Glutamatergic neuron (in vitro differentiated cells): Measurements from ENCODE around the gene GRK7. TPM values are rescaled to one million over a fixed set of nuclear protein-coding genes. Genes with fewer than 3 reads are reported as not detected.

ENCODE experiments used
- DNase-seq: peaks from one replicate; pipeline ENCODE4 v3.0.0; 2022
- H3K27ac Mint-ChIP-seq: one replicate; pipeline ENCODE4 v1.8.0; 2020; ENCODE audit warnings: mild to moderate bottlenecking, mixed read lengths, inconsistent platforms; ENCODE audit not compliant: unreplicated experiment
- H3K27me3 Mint-ChIP-seq: one replicate; pipeline ENCODE4 v1.8.0; 2020; ENCODE audit warnings: mild to moderate bottlenecking, moderate library complexity, mixed read lengths, inconsistent platforms; ENCODE audit not compliant: unreplicated experiment
- H3K36me3 Mint-ChIP-seq: one replicate; pipeline ENCODE4 v1.8.0; 2020; ENCODE audit warnings: mild to moderate bottlenecking, mixed read lengths, inconsistent platforms; ENCODE audit not compliant: unreplicated experiment
- H3K4me1 Mint-ChIP-seq: one replicate; pipeline ENCODE4 v1.8.0; 2020; ENCODE audit warnings: mild to moderate bottlenecking, low read depth, mixed read lengths, inconsistent platforms; ENCODE audit not compliant: unreplicated experiment
- H3K4me3 Mint-ChIP-seq: one replicate; pipeline ENCODE4 v1.8.0; 2020; ENCODE audit warnings: mild to moderate bottlenecking, mixed read lengths, inconsistent platforms; ENCODE audit not compliant: unreplicated experiment
- H3K9me3 Mint-ChIP-seq: one replicate; pipeline ENCODE4 v1.8.0; 2020; ENCODE audit warnings: mild to moderate bottlenecking, moderate library complexity, mixed read lengths, inconsistent platforms; ENCODE audit not compliant: unreplicated experiment
- CTCF ChIP-seq: fragments of 200-600 bp; sonication (generic); IDR thresholded peaks from one replicate; pipeline ENCODE4 v1.5.0; 2021; ENCODE audit not compliant: partially characterized antibody, unreplicated experiment
- total RNA-seq: library from RNA; stranded (reverse); fragmentation: NEBNext Ultra II Directional; extraction: Animal tissue kit (Norgen Biotek cat#: 25700); gene quantifications from one replicate; pipeline ENCODE4 v1.2.1, GENCODE V29; 2021; ENCODE audit not compliant: unreplicated experiment

Gene GRK7
- total RNA-seq, 1 donor from 2014 or later: not detected

DNA sequence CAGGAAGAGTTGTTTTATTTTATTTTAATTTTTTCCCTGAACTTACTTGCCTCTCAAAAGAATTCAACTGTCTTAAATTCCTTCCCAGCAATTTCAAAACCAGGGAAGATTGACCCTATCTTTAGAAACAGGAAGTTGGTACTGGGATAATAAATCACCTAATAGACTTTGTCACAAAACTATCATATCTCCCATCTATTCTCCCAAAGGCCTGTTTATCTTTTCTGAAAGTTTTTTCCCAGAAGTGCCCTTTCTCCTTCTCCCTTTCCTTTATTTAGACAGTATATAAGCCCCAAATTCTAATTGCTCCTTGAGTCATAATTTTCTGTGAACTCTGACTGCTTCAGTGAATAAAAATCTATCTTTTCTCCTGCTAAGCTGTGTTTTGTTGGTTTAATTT lies 28.0 kb upstream of the GRK7 start:
- H3K4me3 Mint-ChIP-seq: no peak overlapping the region
- no peak for TF ChIP-seq CTCF
- H3K27ac Mint-ChIP-seq: no peak overlapping the region
- peaks cover 2% of the 10 kb centered on the region for H3K4me1 Mint-ChIP-seq
- DNase-seq: no peak
- H3K36me3 Mint-ChIP-seq: no peaks in the 10 kb centered on the region
- H3K9me3 Mint-ChIP-seq: peaks cover 2% of the 10 kb centered on the region
- no peaks in the 10 kb centered on the region for H3K27me3 Mint-ChIP-seq

DNA sequence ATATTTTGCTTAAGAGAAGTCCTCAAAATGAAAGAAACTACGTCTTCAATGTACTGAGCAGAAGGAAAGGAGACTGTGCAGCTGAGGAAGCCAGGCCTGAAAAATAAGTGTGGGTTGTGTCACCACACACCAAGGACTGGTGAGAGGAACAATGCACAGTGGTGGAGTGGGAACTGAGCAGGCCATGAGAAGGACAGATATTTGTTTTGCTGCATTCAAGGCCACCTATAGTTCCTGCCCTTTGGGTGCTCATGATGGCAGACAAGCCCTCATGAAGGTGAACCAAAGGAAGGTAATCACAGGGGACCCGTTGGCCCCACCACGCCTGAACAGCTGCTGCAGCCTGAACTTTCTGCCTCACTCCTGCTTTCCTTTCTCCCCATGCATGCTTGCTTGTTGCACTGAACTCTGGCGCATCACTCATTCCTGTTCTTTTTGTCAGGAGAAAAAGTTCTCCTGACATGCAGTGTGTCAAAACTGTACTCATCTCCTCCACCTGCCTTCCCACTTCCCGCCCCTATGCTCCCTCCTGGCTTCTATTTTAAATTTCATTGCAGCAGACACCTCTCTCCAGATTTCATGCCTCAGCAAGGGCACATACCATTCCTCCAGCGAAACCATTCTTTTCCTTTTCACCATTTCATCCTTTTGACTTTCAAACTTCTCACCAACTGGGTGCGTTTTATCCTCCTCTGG lies 27.3 kb upstream of the GRK7 start:
- Mint-ChIP-seq H3K27me3 (no peaks in the 10 kb centered on the region), H3K9me3 (peaks cover 2% of the 10 kb centered on the region), H3K4me3 (no peak overlapping the region), H3K27ac (no peak overlapping the region), H3K36me3 (no peaks in the 10 kb centered on the region), H3K4me1 (peaks cover 5% of the 10 kb centered on the region)
- DNase-seq: no peak
- no peak for TF ChIP-seq CTCF

- Mint-ChIP-seq H3K4me1 (peaks cover 10% of the 10 kb centered on the region), H3K27ac (no peak overlapping the region), H3K9me3 (peaks cover 2% of the 10 kb centered on the region), H3K36me3 (no peaks in the 10 kb centered on the region), H3K27me3 (no peaks in the 10 kb centered on the region), H3K4me3 (no peak overlapping the region)
- no peak for DNase-seq
- TF ChIP-seq CTCF: no peak
These were observed 26.1 kb upstream of the GRK7 start for GRCh38 chr3:141737093-141737492.

GRCh38 chr3:141737678-141738021 lies 25.6 kb upstream of the GRK7 start:
- H3K4me3 Mint-ChIP-seq: peak overlapping the region; percentile 82
- H3K27ac Mint-ChIP-seq: peak overlapping the region; percentile 81
- H3K27me3 Mint-ChIP-seq: no peaks in the 10 kb centered on the region
- H3K4me1 Mint-ChIP-seq: peaks cover 10% of the 10 kb centered on the region
- H3K9me3 Mint-ChIP-seq: peaks cover 2% of the 10 kb centered on the region
- no peak for TF ChIP-seq CTCF
- no peak for DNase-seq
- no peaks in the 10 kb centered on the region for H3K36me3 Mint-ChIP-seq

DNA sequence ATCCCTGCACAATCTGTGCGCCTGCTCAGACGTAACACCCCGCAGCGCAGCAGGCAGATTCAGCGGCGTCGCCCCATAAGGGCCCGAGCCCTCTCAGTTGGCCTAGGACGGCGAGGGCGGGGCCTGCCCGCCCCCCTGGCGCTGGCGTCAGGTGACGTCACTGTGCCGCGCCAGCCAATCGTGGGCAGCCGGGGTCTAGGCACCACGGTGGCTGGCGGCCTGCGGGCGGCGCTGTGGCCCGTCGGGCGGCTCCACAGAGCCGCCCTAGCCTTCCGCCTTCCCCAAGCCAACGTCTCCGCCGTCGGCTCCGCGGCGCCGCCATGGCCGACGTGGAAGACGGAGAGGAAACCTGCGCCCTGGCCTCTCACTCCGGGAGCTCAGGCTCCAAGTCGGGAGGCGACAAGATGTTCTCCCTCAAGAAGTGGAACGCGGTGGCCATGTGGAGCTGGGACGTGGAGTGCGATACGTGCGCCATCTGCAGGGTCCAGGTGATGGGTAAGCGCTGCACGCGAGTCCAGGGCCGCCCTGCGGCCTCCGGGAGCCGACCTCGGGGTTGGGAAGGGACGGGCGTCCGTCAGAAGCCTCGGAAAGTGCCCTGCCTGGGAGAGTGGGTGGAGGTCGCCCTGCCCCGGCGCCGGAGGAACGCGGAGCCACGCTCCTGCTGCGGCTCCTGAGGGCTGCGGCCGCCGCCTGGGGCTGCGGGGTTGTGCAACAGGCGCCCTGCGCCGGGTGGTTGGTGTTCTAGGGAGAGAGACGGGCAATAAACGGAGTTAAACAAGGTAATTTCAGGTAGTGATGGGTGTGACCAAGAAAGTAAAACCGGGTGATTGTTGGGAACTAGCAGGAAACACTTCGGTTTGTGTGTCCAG lies 25.0 kb upstream of the GRK7 start, which contains the start of gene RNF7:
RNF7 (plus strand) TSS at position 277 of the 869 bp plus-strand sequence; CDS start at position 321, 44 bp downstream.
- H3K4me3 Mint-ChIP-seq: peak within 1 kb of the TSS; percentile 89
- peaks cover 2% of the 10 kb centered on the region for H3K9me3 Mint-ChIP-seq
- peak; percentile 80 for TF ChIP-seq CTCF
- no peaks in the 10 kb centered on the region for H3K36me3 Mint-ChIP-seq
- H3K4me1 Mint-ChIP-seq: peaks cover 10% of the 10 kb centered on the region
- H3K27ac Mint-ChIP-seq: peak within 1 kb of the TSS; percentile 90
- DNase-seq: peak; percentile 98
- no peaks in the 10 kb centered on the region for H3K27me3 Mint-ChIP-seq
